Endothelial cell (in vitro differentiated cells): ENCODE results near the gene OSBPL2. TPM values are rescaled to one million over a fixed set of nuclear protein-coding genes. Genes with fewer than 3 reads are reported as not detected.

ENCODE experiments used
- DNase-seq: peaks from one replicate; pipeline ENCODE4 v3.0.0; 2021; ENCODE audit warnings: low spot score
- H3K27ac Mint-ChIP-seq: one replicate; pipeline ENCODE4 v1.8.0; 2021; ENCODE audit warnings: mixed read lengths, inconsistent platforms; ENCODE audit not compliant: unreplicated experiment
- H3K27me3 Mint-ChIP-seq: one replicate; pipeline ENCODE4 v1.8.0; 2021; ENCODE audit warnings: mild to moderate bottlenecking, moderate library complexity, mixed read lengths, inconsistent platforms; ENCODE audit not compliant: unreplicated experiment
- H3K36me3 Mint-ChIP-seq: one replicate; pipeline ENCODE4 v1.8.0; 2021; ENCODE audit warnings: mild to moderate bottlenecking, low read depth, mixed read lengths, inconsistent platforms; ENCODE audit not compliant: unreplicated experiment
- H3K4me1 Mint-ChIP-seq: one replicate; pipeline ENCODE4 v1.8.0; 2021; ENCODE audit warnings: mild to moderate bottlenecking, mixed read lengths, inconsistent platforms; ENCODE audit not compliant: unreplicated experiment
- H3K4me3 Mint-ChIP-seq: one replicate; pipeline ENCODE4 v1.8.0; 2021; ENCODE audit warnings: mild to moderate bottlenecking, mixed read lengths, inconsistent platforms; ENCODE audit not compliant: unreplicated experiment
- H3K9me3 Mint-ChIP-seq: one replicate; pipeline ENCODE4 v1.8.0; 2021; ENCODE audit warnings: mixed read lengths, inconsistent platforms; ENCODE audit not compliant: unreplicated experiment
- total RNA-seq: library from RNA; stranded (reverse); fragmentation: NEBNext Ultra II Directional; extraction: Animal tissue kit (Norgen Biotek cat#: 25700); gene quantifications from one replicate; pipeline ENCODE4 v1.2.1, GENCODE V29; 2021; ENCODE audit not compliant: unreplicated experiment
- TF ChIP-seq, protein P1 (sequence below): fragments of 200-600 bp; sonication (generic); IDR thresholded peaks from one replicate; pipeline ENCODE4 v1.5.0; 2021; ENCODE audit warnings: antibody characterized with exemption; ENCODE audit not compliant: unreplicated experiment

OSBPL2 gene
- total RNA-seq, 1 donor from 2014 or later: 39.5 TPM

DNA sequence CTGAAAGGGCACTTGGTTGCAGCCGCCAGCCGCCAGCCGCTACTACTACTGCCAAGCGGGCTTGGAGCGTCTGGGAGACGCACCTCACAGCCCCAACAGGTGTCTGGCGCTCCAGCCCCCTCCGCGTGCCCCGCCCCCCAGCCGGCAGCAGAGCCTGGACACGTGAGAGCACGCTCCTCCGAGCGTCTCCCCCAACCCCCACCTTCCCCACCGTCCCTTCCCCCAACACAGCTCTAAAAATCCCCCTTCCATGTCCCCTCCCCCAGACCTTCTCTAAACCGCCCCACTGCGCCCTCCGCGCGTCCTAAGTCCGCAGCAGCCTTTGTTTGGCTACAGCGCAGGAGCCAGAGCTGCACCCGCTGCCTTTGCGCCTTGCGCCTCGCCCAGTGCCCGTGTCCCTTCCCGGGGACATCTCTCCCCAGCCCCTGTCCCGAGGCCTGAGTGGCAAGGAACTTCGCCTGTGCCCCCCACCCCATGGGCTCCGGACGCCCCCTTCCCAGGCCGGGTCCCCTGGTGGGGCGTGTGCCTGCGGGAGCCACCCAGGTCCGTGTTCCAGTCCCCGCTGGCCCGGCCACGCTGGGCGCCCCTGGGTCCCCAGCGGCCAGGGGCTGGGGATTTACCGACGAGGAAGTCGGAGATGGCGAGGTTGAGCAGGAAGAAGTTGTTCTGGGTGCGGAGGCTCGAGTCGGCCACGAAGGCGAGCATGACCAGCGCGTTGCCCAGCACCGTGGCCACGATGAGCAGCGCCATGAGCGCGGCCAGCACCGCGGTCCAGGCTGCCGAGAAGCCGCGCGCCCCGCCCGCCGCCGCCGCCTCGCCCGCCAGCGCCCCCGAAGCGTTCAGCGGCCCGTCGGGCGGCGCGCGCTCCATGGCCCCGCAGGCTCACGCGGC, 19.0 kb upstream of the OSBPL2 start:
- Mint-ChIP-seq H3K9me3 (no peaks in the 10 kb centered on the region), H3K4me1 (peaks cover 2% of the 10 kb centered on the region), H3K27me3 (peaks cover 8% of the 10 kb centered on the region), H3K4me3 (no peak overlapping the region), H3K36me3 (no peaks in the 10 kb centered on the region), H3K27ac (no peak overlapping the region)
- DNase-seq: no peak
- TF ChIP-seq, protein P1, sequence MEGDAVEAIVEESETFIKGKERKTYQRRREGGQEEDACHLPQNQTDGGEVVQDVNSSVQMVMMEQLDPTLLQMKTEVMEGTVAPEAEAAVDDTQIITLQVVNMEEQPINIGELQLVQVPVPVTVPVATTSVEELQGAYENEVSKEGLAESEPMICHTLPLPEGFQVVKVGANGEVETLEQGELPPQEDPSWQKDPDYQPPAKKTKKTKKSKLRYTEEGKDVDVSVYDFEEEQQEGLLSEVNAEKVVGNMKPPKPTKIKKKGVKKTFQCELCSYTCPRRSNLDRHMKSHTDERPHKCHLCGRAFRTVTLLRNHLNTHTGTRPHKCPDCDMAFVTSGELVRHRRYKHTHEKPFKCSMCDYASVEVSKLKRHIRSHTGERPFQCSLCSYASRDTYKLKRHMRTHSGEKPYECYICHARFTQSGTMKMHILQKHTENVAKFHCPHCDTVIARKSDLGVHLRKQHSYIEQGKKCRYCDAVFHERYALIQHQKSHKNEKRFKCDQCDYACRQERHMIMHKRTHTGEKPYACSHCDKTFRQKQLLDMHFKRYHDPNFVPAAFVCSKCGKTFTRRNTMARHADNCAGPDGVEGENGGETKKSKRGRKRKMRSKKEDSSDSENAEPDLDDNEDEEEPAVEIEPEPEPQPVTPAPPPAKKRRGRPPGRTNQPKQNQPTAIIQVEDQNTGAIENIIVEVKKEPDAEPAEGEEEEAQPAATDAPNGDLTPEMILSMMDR: no peak

DNA sequence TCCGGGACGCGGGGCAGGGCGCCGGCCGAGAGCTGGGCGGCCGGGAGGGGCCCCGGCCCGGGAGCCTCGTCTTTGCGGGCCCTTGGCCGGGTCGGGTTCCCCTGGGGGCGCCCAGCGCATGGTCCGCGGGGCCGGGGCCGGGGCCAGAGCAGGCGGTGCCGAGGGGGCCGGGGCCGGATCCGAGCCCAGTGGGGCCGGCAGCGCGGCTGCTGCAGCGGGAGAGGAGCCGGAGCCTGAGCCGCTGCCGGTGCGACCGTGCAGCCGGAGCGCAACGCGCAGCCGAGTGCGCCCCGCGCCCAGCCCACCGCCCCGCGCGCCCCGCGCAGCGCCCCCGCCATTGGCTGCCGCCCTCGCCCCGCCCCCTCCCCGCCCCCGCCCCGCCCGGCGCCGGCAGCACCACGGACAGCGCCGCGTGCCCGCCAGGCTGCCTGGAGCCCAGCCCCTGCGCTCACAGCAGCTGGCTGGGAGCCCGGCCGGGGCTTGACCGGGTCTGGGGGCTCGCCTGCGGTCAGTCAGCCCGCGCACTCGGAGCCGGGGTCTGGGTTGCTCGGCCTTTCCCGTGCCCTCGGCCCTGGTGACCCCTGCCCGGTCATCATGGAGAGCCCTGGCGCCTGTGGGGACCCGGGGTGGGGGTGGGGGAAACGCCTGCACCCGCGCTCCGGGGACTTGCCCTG, 18.2 kb upstream of the OSBPL2 start, which contains the start of gene HRH3:
TSS of gene HRH3 (minus strand) at position 287 of the 674 bp plus-strand sequence. CDS start 308 bp downstream, outside the sequence.
- Mint-ChIP-seq H3K4me1 (peaks cover 2% of the 10 kb centered on the region), H3K36me3 (no peaks in the 10 kb centered on the region), H3K4me3 (peak within 1 kb of the TSS; percentile 71), H3K9me3 (no peaks in the 10 kb centered on the region), H3K27ac (no peak within 1 kb of the TSS), H3K27me3 (peaks cover 13% of the 10 kb centered on the region)
- TF ChIP-seq, protein P1: no peak
- peak; percentile 79 for DNase-seq

DNA sequence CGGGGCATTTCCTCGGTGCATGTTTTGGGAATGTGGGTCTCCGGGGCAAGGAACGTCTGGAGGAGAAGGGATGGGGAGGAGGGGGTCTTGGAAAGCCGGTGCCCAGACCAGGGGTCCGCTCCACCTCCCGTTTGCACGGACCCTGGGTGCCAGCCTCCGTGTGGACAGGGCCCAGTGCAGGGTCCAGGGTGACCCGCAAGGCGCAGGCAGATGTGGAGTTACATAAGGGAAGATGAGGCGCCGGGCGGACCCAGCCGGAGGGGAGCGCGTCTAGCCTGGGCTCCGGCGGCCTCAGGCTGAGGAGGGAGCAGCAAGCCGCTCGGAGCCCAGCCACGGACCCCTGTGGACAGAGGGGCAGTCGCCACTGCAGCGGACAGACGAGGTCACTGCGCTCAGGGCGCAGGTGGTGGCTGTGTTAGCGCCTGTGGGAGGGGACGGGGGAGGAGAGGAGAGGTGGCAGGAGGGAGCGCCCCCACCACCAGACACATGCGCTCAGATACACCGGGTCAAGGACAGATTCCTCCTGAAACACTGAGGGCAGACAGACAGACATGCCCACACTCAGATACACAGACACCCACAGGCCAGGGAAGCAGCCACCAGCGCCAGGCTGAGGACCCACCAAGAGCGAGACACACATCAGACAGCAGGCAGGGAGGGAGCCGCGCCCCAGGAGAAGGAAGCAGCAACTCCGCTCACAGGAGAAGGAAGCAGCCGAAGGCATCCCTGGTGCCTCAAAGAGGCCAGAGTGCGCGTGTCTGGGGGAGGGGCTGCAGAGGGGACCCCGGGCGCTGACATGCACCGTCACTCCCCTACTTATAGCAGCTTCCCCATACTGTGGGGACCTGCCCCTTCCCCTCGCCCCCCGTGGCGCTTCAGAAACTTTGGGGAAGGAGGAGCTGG, 17.4 kb upstream of the OSBPL2 start:
- TF ChIP-seq, protein P1: no peak
- no peak overlapping the region for H3K27ac Mint-ChIP-seq
- H3K27me3 Mint-ChIP-seq: peaks cover 14% of the 10 kb centered on the region
- no peaks in the 10 kb centered on the region for H3K36me3 Mint-ChIP-seq
- peaks cover 2% of the 10 kb centered on the region for H3K4me1 Mint-ChIP-seq
- DNase-seq: no peak
- no peaks in the 10 kb centered on the region for H3K9me3 Mint-ChIP-seq
- H3K4me3 Mint-ChIP-seq: peak overlapping the region; percentile 71

DNA sequence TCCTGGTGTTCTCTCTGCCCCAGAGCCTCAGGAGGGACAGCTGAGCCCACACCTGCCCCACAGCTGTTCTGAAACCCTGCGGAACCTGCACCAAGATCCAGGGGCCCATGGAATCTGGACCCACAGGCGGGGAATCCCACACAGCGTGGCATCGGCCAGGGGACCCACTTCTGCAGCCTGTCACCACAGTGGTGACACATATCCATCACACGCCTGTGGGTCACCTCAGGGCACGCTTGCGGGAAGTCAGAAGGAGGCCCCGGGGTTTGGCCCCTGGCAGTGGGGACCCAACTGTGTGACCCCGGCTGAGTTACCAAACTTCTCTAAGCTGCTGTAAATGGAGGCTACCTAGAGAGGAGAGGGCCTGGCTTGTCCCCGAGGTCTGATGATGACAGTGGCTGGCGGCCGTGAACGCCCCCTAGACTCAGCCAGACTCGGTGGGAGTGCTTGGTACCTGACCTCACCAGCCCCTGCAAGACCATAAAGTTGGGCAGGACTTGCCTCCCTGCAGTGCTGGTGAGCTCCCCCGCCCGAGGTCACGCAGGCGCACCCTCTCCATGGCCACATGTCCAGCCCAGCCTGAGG, 16.0 kb upstream of the OSBPL2 start:
- no peak for DNase-seq
- H3K36me3 Mint-ChIP-seq: no peaks in the 10 kb centered on the region
- peaks cover 12% of the 10 kb centered on the region for H3K27me3 Mint-ChIP-seq
- peaks cover 2% of the 10 kb centered on the region for H3K4me1 Mint-ChIP-seq
- H3K4me3 Mint-ChIP-seq: no peak overlapping the region
- H3K9me3 Mint-ChIP-seq: no peaks in the 10 kb centered on the region
- no peak overlapping the region for H3K27ac Mint-ChIP-seq
- TF ChIP-seq, protein P1: no peak
